Activated naive CD4-positive, alpha-beta T cell treated with anti-CD3 and anti-CD28 coated beads, Interleukin-2, amount 50 U/mL, for 72 hours (primary cell): Measurements from ENCODE around the gene LCE7A. TPM values are rescaled to one million over a fixed set of nuclear protein-coding genes. Genes with fewer than 3 reads are reported as not detected.

ENCODE experiments used
- ATAC-seq, 2 donors: fragments of 150-1000 bp; cut with Tn5 transposase; 2 replicates each; pipeline ENCODE4 v1.10.0; 2021; ENCODE audit warnings: mild to moderate bottlenecking in 2 of 2, moderate library complexity in 2 of 2
- DNase-seq, 2 donors: peaks; one replicate each; pipeline ENCODE4 v3.0.0; 2021 to 2022; ENCODE audit warnings: low spot score in 2 of 2
- H3K27ac Mint-ChIP-seq, 2 donors: one replicate each; pipeline ENCODE4 v1.8.0; 2022; ENCODE audit warnings: mild to moderate bottlenecking in 2 of 2, mixed read lengths in 2 of 2
- H3K36me3 Mint-ChIP-seq, 2 donors: one replicate each; pipeline ENCODE4 v1.8.0; 2022; ENCODE audit warnings: mixed read lengths in 2 of 2
- H3K9me3 Mint-ChIP-seq, 2 donors: one replicate each; pipeline ENCODE4 v1.8.0; 2022; ENCODE audit warnings: mixed read lengths in 2 of 2
- total RNA-seq, 2 donors: library from RNA; stranded (reverse); gene quantifications; one replicate each; pipeline ENCODE4 v1.2.3, GENCODE V29; 2022

The LCE7A gene
- total RNA-seq, 2 donors from 2014 or later = not detected

DNA sequence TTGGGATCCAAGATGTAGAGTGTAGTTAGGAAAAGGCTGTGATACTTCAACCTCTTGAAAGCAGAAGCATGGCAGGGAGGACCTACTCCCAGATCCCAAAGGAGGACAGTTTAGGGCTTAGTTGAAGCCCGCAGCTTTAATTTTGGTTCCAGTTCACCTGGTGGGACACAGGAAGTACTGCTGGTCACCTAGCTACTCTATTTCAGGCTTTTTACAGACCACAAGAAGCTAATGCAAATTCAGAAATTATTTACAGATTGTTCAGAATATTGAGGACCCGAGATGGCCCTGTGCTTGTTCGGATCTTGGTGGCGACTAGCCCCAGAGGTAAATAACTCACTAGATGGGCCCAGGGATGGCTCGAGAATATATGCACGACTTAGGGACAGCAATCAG lies 11.9 kb downstream of the LCE7A start:
- DNase-seq = no peak
- Mint-ChIP-seq H3K9me3 (no peaks in the 10 kb centered on the region), H3K27ac (no peak overlapping the region), H3K36me3 (no peaks in the 10 kb centered on the region)
- ATAC-seq = no peak

DNA sequence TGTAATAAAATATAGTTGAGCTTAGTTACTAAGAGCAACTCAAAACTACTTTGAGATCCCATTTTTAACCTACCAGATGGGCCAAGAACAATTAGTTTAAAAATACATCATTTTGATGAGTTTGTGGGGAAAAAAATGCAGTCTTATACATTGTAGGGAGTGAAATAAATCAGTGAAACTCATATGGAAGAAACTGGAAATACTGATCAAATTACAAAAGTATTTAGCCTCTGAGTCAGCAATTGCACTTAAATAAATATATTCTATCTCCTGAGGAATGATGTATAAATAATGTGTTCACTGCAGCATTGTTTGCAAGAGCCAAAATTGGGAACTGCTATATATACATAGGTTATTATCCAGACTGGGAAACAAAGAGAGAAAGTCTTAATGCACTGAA lies 13.7 kb downstream of the LCE7A start:
- no peak overlapping the region for H3K27ac Mint-ChIP-seq
- no peaks in the 10 kb centered on the region for H3K9me3 Mint-ChIP-seq
- H3K36me3 Mint-ChIP-seq = no peaks in the 10 kb centered on the region
- DNase-seq = no peak
- ATAC-seq = no peak

DNA sequence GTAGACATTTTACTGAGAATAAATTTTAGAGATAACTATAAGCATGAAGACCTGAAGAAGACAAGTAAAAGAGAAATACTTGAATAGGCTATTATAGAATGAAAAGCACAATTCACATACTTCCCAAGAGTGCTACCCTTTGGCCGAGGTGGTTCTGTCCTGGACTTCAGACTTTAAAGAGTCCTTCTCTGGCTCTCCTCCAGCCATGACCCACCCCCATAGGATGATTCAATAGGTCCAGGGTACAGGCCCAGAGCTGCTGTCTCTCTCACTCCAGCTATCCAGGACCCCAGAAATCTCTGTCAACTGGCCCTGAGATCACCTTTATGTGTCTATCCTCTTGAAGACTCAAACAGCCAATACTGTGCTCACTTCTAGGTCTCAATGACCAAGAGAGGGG lies 17.0 kb downstream of the LCE7A start:
- ATAC-seq = no peak
- Mint-ChIP-seq H3K27ac (no peak overlapping the region), H3K36me3 (no peaks in the 10 kb centered on the region), H3K9me3 (no peaks in the 10 kb centered on the region)
- no peak for DNase-seq

GRCh38 chr1:152878042-152878441 lies 18.2 kb downstream of the LCE7A start, which contains the start of gene SMCP:
TSS of gene SMCP (plus strand) at chr1:152878322. CDS start at chr1:152884423, 6,101 bp downstream.
- ATAC-seq (no peak), DNase-seq (peak in 1 of 2 donors; percentile 57)
- no peaks in the 10 kb centered on the region for H3K9me3 Mint-ChIP-seq
- H3K36me3 Mint-ChIP-seq = no peaks in the 10 kb centered on the region
- no peak within 1 kb of the TSS for H3K27ac Mint-ChIP-seq

DNA sequence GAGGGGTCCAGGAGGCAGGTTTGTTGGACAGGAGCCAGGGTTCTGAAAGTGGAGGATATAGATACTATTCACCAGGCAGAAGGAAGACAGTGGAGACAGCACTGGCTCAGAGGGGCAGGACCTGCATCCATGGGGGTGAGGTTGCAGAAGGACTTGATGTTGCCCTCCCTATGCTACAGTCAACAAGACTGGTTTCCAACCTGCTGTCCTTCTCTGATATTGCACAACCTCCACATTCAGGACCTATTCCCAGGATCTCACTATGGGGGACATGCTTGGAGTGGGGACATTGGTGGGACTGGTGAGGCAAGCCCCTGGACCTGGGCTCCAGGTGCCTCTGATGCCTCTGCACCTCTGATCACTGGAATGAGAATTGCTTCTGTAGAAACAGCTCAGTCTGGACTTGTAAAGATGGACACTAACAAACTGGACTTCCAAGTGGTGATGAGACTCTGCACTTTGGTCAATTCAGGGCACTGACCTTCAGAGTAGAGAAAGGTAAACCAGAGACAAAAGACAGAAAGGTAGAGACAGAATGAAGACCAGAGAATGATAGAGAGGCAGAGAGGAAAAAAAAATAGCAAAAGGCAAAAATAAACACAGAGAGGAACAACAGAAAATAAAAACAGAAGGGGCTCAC lies 19.9 kb downstream of the LCE7A start:
- Mint-ChIP-seq H3K36me3 (no peaks in the 10 kb centered on the region), H3K27ac (no peak overlapping the region), H3K9me3 (no peaks in the 10 kb centered on the region)
- no peak for DNase-seq
- no peak for ATAC-seq

DNA sequence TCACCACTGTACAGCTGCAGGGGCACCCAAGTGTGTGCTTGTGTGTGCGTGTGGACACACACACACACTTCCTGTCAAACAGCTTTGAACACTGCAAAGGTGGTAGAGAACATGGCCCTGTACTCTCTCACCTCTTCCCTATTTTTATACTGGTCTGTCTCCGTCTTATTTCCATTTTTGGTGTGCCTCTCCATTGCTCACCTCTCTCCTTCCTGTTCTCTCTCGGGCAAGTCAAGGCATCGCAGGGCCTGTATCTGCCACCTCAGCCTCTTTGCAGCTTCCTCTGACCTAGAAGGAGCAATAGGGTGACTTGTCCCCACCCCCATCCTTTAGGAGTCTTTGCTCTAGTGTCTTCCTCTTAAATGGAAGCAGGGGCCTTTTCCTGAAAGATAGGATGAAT lies 20.5 kb downstream of the LCE7A start:
- DNase-seq = no peak
- H3K27ac Mint-ChIP-seq = no peak overlapping the region
- no peaks in the 10 kb centered on the region for H3K36me3 Mint-ChIP-seq
- no peaks in the 10 kb centered on the region for H3K9me3 Mint-ChIP-seq
- no peak for ATAC-seq

- no peak overlapping the region for H3K27ac Mint-ChIP-seq
- no peaks in the 10 kb centered on the region for H3K36me3 Mint-ChIP-seq
- DNase-seq (no peak), ATAC-seq (peak in 1 of 2 donors; percentile 46)
- H3K9me3 Mint-ChIP-seq = no peaks in the 10 kb centered on the region
Observed at GRCh38 chr1:152880907-152881306, 21.1 kb downstream of the LCE7A start.

DNA sequence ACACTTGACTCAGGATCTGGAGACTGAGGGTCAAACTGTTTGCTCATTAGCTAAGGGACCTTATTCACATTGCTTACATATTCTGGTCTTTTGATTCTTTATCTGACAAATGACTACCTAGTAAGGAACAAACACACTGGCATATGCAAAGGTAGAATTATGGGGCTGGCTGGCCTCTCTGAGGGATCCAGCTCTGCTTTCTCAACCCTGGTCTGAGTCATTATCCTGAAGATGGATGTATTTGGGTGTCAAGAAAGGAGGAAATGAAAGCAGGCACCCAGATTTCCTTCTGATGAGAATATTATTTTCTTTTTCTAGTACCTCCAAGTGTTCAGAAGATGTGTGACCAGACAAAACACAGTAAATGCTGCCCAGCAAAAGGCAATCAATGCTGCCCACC lies 24.3 kb downstream of the LCE7A start:
- H3K9me3 Mint-ChIP-seq = no peaks in the 10 kb centered on the region
- H3K36me3 Mint-ChIP-seq = no peaks in the 10 kb centered on the region
- no peak for ATAC-seq
- H3K27ac Mint-ChIP-seq = no peak overlapping the region
- no peak for DNase-seq

DNA sequence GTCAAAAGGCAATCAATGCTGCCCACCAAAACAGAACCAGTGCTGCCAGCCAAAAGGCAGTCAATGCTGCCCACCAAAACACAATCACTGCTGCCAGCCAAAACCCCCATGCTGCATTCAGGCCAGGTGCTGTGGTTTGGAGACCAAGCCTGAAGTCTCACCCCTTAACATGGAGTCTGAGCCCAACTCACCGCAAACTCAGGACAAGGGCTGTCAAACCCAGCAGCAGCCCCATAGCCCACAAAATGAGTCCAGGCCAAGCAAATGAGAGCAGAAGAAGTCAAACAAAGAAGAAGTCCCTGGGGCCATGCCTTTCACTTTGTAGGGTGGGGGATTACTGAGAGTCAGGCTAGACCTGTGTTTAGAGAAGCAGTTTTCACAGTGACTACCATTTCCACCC lies 24.7 kb downstream of the LCE7A start:
- H3K27ac Mint-ChIP-seq = no peak overlapping the region
- no peak for ATAC-seq
- H3K9me3 Mint-ChIP-seq = no peaks in the 10 kb centered on the region
- no peaks in the 10 kb centered on the region for H3K36me3 Mint-ChIP-seq
- DNase-seq = no peak

- H3K36me3 Mint-ChIP-seq = no peaks in the 10 kb centered on the region
- ATAC-seq (no peak), DNase-seq (no peak)
- H3K9me3 Mint-ChIP-seq = no peaks in the 10 kb centered on the region
- no peak overlapping the region for H3K27ac Mint-ChIP-seq
Observed at GRCh38 chr1:152884966-152885624, 25.3 kb downstream of the LCE7A start.

- H3K36me3 Mint-ChIP-seq = no peaks in the 10 kb centered on the region
- no peak overlapping the region for H3K27ac Mint-ChIP-seq
- ATAC-seq = no peak
- DNase-seq = no peak
- no peaks in the 10 kb centered on the region for H3K9me3 Mint-ChIP-seq
Observed at GRCh38 chr1:152886085-152886484, 26.3 kb downstream of the LCE7A start.

GRCh38 chr1:152886758-152887409 lies 27.1 kb downstream of the LCE7A start:
- no peaks in the 10 kb centered on the region for H3K36me3 Mint-ChIP-seq
- DNase-seq = no peak
- no peak for ATAC-seq
- H3K9me3 Mint-ChIP-seq = no peaks in the 10 kb centered on the region
- H3K27ac Mint-ChIP-seq = no peak overlapping the region

DNA sequence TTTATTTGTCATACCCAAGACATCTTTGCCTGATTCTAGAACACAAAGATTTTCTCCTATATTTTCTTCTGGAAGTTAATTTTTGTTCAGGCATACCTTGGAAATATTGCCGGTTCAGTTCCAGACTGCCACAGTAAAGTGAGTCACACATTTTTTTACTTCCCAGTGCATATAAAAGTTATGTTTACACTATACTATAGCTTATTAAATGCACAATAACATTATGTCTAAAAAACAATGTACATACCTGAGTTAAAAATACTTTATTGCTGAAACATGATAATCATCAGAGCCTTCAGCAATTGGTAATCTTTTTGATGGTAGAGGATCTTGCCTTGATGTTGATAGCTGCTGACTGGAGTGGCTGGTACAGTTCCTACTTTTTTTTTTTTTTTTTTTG lies 28.3 kb downstream of the LCE7A start:
- Mint-ChIP-seq H3K27ac (no peak overlapping the region), H3K36me3 (no peaks in the 10 kb centered on the region), H3K9me3 (no peaks in the 10 kb centered on the region)
- ATAC-seq (no peak), DNase-seq (no peak)

DNA sequence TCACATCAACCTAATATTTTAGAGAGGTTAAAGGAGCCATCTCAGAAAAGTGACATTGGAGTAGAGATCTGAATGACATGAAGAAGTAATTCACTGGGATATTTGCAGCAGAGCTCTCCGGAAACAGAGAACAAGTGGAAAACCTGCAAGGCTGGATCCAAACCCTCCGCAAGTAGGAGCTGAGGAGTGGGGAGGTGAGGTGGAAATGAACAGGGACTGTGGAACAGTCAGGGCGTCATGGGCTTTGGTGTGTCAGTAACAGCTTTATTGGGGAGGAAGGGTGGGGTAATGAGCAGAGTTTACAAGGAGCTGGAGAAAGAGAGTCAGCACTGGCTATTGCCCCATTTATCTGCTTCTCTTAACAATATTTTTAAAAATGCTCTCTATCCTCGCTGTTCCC lies 39.2 kb downstream of the LCE7A start:
- DNase-seq (no peak), ATAC-seq (no peak)

GRCh38 chr1:152899883-152900282 lies 40.1 kb downstream of the LCE7A start:
- no peaks in the 10 kb centered on the region for H3K9me3 Mint-ChIP-seq
- ATAC-seq (no peak), DNase-seq (no peak)
- no peak overlapping the region for H3K27ac Mint-ChIP-seq
- peaks cover 0 to 4% of the 10 kb centered on the region in 2 donors for H3K36me3 Mint-ChIP-seq

More for the DNA sequence above, 39.2 kb downstream of the LCE7A start:
- Mint-ChIP-seq H3K27ac (no peak overlapping the region), H3K9me3 (no peaks in the 10 kb centered on the region), H3K36me3 (peaks cover 0 to 4% of the 10 kb centered on the region in 2 donors)

GRCh38 chr1:152901631-152902030 lies 41.8 kb downstream of the LCE7A start:
- DNase-seq (no peak), ATAC-seq (no peak)
- no peak overlapping the region for H3K27ac Mint-ChIP-seq
- no peaks in the 10 kb centered on the region for H3K9me3 Mint-ChIP-seq
- no peaks in the 10 kb centered on the region for H3K36me3 Mint-ChIP-seq

- Mint-ChIP-seq H3K36me3 (no peaks in the 10 kb centered on the region), H3K27ac (no peak overlapping the region), H3K9me3 (no peaks in the 10 kb centered on the region)
- ATAC-seq = no peak
- no peak for DNase-seq
Observed at GRCh38 chr1:152902636-152903035, 42.8 kb downstream of the LCE7A start.
